Measurements from ENCODE around the gene ME3. TPM values are rescaled to one million over a fixed set of nuclear protein-coding genes. Genes with fewer than 3 reads are reported as not detected.
"Not testable (repeated sequence)": the region's sequence is repeated elsewhere in the genome, so short reads cannot be mapped to it uniquely, and the experiment has no call there.

ME3 gene
- total RNA-seq, 2 donors from 2014 or later: 13.8 to 20.3 TPM

DNA sequence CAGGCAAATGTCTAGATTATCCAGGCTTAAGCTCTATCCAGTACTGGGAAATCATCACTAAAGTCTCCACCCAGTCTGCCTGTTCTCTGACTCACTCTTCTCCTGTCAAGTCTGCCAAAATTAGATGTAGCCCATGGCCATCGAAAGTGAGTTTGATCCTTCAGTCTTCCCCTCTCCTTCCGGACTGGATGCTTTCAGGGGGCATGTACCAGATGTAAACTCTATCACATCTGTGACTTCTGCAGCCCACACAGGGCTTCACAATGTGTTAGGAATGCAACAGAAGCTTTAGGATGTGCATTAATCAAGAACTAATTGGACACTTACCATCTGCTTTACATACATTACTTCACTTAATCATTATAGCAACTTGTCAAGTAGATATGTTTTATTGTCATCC, 12.3 kb downstream of the ME3 start:
- intact Hi-C loops (cut with DNase I): loop anchor here (10.0 kb wide), 1 partner anchor 45 kb away; no protein-coding TSS in a partner anchor

DNA sequence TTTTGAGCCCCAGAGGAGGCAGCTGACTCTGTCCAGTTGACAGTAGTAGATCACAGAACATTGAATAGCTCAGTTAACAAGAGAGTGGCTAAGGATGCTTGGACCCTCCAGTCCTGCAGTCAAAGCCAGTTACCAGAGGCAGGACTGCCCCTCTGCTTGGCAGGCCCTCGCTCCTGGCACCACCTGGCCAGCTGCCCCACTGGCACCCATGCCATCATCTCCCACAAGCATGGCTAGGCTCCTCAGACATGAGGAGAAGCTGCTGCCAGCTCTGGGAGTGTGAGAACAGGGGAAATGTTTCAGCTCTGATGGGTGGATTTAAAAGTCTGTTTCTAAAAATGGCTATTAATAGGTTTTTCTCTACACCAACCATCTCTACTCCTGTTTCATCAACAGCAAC, 13.9 kb downstream of the ME3 start:
- intact Hi-C loops (cut with DNase I): no loop called here
- no peak for DNase-seq
- H3K9ac ChIP-seq (ENCODE audit: low read depth in 2 of 2, low read length in 2 of 2): no peak overlapping the region
- no peak overlapping the region for H3K4me3 ChIP-seq
- H3K4me1 ChIP-seq: no peaks in the 10 kb centered on the region
- no peaks in the 10 kb centered on the region for H3K27me3 ChIP-seq
- H3K27ac ChIP-seq: no peak overlapping the region
- no peaks in the 10 kb centered on the region for H3K36me3 ChIP-seq
- H3K9me3 ChIP-seq: no peaks in the 10 kb centered on the region
- TF ChIP-seq, protein P1, sequence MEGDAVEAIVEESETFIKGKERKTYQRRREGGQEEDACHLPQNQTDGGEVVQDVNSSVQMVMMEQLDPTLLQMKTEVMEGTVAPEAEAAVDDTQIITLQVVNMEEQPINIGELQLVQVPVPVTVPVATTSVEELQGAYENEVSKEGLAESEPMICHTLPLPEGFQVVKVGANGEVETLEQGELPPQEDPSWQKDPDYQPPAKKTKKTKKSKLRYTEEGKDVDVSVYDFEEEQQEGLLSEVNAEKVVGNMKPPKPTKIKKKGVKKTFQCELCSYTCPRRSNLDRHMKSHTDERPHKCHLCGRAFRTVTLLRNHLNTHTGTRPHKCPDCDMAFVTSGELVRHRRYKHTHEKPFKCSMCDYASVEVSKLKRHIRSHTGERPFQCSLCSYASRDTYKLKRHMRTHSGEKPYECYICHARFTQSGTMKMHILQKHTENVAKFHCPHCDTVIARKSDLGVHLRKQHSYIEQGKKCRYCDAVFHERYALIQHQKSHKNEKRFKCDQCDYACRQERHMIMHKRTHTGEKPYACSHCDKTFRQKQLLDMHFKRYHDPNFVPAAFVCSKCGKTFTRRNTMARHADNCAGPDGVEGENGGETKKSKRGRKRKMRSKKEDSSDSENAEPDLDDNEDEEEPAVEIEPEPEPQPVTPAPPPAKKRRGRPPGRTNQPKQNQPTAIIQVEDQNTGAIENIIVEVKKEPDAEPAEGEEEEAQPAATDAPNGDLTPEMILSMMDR (IDR thresholded peaks at IDR 0.05): no peak

More for the DNA sequence above, 12.3 kb downstream of the ME3 start:
- no peaks in the 10 kb centered on the region for H3K27me3 ChIP-seq
- H3K9me3 ChIP-seq: no peaks in the 10 kb centered on the region
- no peak overlapping the region for H3K9ac ChIP-seq (ENCODE audit: low read depth in 2 of 2, low read length in 2 of 2)
- H3K4me1 ChIP-seq: no peaks in the 10 kb centered on the region
- H3K36me3 ChIP-seq: no peaks in the 10 kb centered on the region
- TF ChIP-seq, protein P1 (IDR thresholded peaks at IDR 0.05): no peak
- no peak for DNase-seq
- no peak overlapping the region for H3K27ac ChIP-seq
- H3K4me3 ChIP-seq: no peak overlapping the region

DNA sequence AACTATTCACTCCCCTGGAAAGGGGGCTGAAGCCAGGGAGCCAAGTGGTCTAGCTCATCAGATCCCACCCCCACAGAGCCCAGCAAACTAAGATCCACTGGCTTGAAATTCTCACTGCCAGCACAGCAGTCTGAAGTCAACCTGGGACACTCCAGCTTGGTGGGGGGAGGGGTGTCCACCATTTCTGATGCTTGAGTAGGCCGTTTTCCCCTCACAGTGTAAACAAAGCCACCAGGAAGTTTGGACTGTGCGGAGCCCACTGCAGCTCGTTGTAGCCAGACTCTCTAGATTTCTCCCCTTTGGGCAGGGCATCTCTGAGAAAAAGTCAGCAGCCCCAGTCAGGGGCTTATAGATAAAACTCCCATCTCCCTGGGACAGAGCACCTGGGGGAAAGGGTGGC, 27.2 kb downstream of the ME3 start:
- H3K27ac ChIP-seq; H3K9ac ChIP-seq (ENCODE audit: low read depth in 2 of 2, low read length in 2 of 2); intact Hi-C loops (cut with DNase I); H3K27me3 ChIP-seq; H3K36me3 ChIP-seq; H3K4me1 ChIP-seq; H3K9me3 ChIP-seq; H3K4me3 ChIP-seq; DNase-seq: not testable (repeated sequence)

DNA sequence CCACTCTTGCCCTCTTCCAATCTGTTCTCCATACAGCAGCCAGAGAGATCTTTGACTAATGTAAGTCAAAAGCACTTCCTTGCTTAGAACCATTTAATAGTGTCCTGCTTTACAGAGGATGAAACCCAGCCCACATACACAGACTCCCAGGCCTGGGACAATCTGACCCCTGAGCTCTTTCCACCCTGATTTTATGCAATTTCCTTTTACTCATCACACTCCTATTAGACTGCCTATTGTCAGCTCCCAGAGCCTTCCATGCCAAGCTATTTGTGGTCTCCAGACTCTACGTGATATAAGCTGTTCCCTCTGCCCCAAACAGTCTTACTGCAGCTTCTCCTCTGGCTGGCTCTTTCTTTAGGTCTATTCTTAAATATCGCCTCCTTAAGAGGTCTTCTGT, 28.1 kb downstream of the ME3 start:
- Histone ChIP-seq H3K27ac (no peak overlapping the region), H3K9me3 (no peaks in the 10 kb centered on the region), H3K27me3 (no peaks in the 10 kb centered on the region), H3K4me1 (no peaks in the 10 kb centered on the region), H3K4me3 (no peak overlapping the region), H3K9ac (ENCODE audit: low read depth in 2 of 2, low read length in 2 of 2) (no peak overlapping the region), H3K36me3 (no peaks in the 10 kb centered on the region)
- DNase-seq: no peak
- TF ChIP-seq, protein P1 (IDR thresholded peaks at IDR 0.05): no peak
- intact Hi-C loops (cut with DNase I): no loop called here

DNA sequence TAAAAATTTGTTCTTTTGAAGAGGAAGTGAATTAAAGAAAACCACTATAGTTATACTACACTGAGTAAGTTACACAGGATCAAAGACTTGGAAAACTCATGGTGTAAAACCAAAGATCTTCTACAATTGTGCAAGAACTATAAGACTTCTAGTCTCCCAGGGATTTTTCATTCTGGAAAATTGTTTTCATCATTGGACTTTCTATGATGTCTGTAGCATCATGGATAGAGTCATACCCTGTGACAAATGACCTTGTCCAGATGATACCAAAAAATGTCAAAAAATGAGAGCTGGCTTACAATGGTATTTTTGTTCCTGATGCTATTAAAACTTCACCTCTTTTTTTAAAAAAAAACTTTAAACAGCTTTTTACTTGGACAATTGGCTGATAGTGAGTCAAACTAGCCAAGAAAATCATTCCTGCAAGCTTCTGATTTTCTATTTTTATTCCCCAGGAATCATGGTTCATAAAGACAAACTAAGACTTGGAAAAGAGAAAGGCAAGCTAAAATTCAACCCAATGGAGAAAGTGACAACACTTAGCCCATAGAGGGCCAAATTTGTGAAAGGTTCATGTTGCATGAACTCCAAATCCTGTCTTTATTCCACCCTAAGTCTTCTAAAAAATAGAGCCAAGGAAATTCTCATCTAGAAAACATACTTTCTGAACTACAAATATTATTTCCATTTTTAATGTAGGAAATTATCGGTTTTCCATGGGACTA, 30.7 kb downstream of the ME3 start:
- intact Hi-C loops (cut with DNase I): no loop called here
- H3K9me3 ChIP-seq: no peaks in the 10 kb centered on the region
- H3K9ac ChIP-seq (ENCODE audit: low read depth in 2 of 2, low read length in 2 of 2): no peak overlapping the region
- no peak overlapping the region for H3K27ac ChIP-seq
- H3K27me3 ChIP-seq: no peaks in the 10 kb centered on the region
- H3K4me1 ChIP-seq: no peaks in the 10 kb centered on the region
- H3K36me3 ChIP-seq: no peaks in the 10 kb centered on the region
- TF ChIP-seq, protein P1 (IDR thresholded peaks at IDR 0.05): no peak
- no peak for DNase-seq
- H3K4me3 ChIP-seq: no peak overlapping the region

DNA sequence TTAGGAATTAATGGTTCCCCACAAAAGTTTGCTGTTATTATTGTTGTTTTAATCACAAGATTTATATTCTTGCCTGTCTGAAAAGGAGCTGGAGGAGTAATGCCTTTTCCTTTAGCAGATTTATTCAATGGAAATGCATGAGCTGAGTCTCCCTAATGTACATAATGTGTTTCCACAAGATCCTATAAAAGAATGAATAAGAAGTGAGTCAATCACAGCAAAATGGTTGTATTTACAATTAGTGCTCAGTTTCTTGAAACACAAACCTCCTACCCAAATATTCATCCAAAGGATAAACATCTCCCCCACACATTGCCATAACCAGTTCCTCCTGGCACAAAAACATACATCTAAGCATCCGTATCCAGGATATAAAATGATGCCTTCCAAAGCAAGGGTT, 33.3 kb downstream of the ME3 start:
- no peaks in the 10 kb centered on the region for H3K4me1 ChIP-seq
- no peaks in the 10 kb centered on the region for H3K27me3 ChIP-seq
- H3K9ac ChIP-seq (ENCODE audit: low read depth in 2 of 2, low read length in 2 of 2): no peak overlapping the region
- no peak overlapping the region for H3K27ac ChIP-seq
- TF ChIP-seq, protein P1 (IDR thresholded peaks at IDR 0.05): no peak
- no peaks in the 10 kb centered on the region for H3K36me3 ChIP-seq
- H3K9me3 ChIP-seq: no peaks in the 10 kb centered on the region
- DNase-seq: no peak
- intact Hi-C loops (cut with DNase I): no loop called here
- H3K4me3 ChIP-seq: no peak overlapping the region

Data from colonic mucosa (tissue), 4 donors.